GM23338 (cell line): ENCODE data around the gene FAM53B. TPM values are rescaled to one million over a fixed set of nuclear protein-coding genes. Genes with fewer than 3 reads are reported as not detected.

Source experiments
- ATAC-seq: fragments of 200-7000 bp; cut with Tn5 transposase; 3 replicates; pipeline ENCODE4 v1.9.1; 2020
- DNase-seq: peaks from one replicate; pipeline ENCODE4 v3.0.0-alpha.2; 2015; ENCODE audit warnings: low spot score
- H2AFZ ChIP-seq: fragments of 200-600 bp; sonication (generic); 2 replicates; pipeline ENCODE4 v1.8.0; 2016; ENCODE audit warnings: antibody characterized with exemption, mild to moderate bottlenecking, moderate library complexity
- H3F3A ChIP-seq: fragments of 200-600 bp; sonication (generic); replicated peaks from 2 replicates; pipeline ENCODE4 v1.8.0; 2017; ENCODE audit warnings: antibody characterized with exemption, mixed run types, low read depth
- H3K27ac ChIP-seq: fragments of 200-600 bp; sonication (generic); 2 replicates; pipeline ENCODE4 v1.6.1; 2016; ENCODE audit warnings: low read depth
- H3K27me3 ChIP-seq: fragments of 200-600 bp; sonication (generic); 2 replicates; pipeline ENCODE4 v1.8.0; 2016; ENCODE audit warnings: mild to moderate bottlenecking, mixed run types, moderate library complexity; ENCODE audit not compliant: insufficient read depth
- H3K36me3 ChIP-seq: fragments of 200-600 bp; sonication (generic); 2 replicates; pipeline ENCODE4 v1.8.0; 2016; ENCODE audit warnings: mild to moderate bottlenecking; ENCODE audit not compliant: insufficient read depth
- H3K4me1 ChIP-seq: fragments of 200-600 bp; sonication (generic); 2 replicates; pipeline ENCODE4 v1.8.0; 2016; ENCODE audit warnings: mild to moderate bottlenecking, moderate library complexity; ENCODE audit not compliant: insufficient read depth
- H3K4me2 ChIP-seq: fragments of 200-600 bp; sonication (generic); 2 replicates; pipeline ENCODE4 v1.7.1; 2017; ENCODE audit warnings: mixed run types
- H3K4me3 ChIP-seq: fragments of 200-600 bp; sonication (generic); 2 replicates; pipeline ENCODE4 v1.6.1; 2016; ENCODE audit warnings: mixed run types
- H3K79me2 ChIP-seq: fragments of 200-600 bp; sonication (generic); replicated peaks from 2 replicates; pipeline ENCODE4 v1.8.0; 2017; ENCODE audit warnings: mild to moderate bottlenecking; ENCODE audit not compliant: insufficient read depth
- H3K9me2 ChIP-seq: fragments of 200-600 bp; sonication (generic); 2 replicates; pipeline ENCODE4 v1.8.0; 2017; ENCODE audit not compliant: insufficient read depth
- H4K20me1 ChIP-seq: fragments of 200-600 bp; sonication (generic); replicated peaks from 2 replicates; pipeline ENCODE4 v1.8.0; 2017; ENCODE audit warnings: mild to moderate bottlenecking; ENCODE audit not compliant: insufficient read depth
- H3K27ac Mint-ChIP-seq: 2 replicates; pipeline ENCODE4 v1.8.0; 2020; ENCODE audit warnings: inconsistent platforms, mild to moderate bottlenecking, moderate library complexity, mixed read lengths
- H3K27me3 Mint-ChIP-seq: 3 replicates; pipeline ENCODE4 v1.8.0; 2022; ENCODE audit warnings: low read depth, mild to moderate bottlenecking, moderate library complexity, mixed read lengths, inconsistent platforms; ENCODE audit not compliant: insufficient read depth, poor library complexity
- H3K36me3 Mint-ChIP-seq: 3 replicates; pipeline ENCODE4 v1.8.0; 2021; ENCODE audit warnings: low read depth, mild to moderate bottlenecking, inconsistent platforms, moderate library complexity, mixed read lengths
- H3K4me1 Mint-ChIP-seq: 3 replicates; pipeline ENCODE4 v1.8.0; 2020; ENCODE audit warnings: mild to moderate bottlenecking, inconsistent platforms, mixed read lengths
- H3K4me3 Mint-ChIP-seq: 3 replicates; pipeline ENCODE4 v1.8.0; 2021; ENCODE audit warnings: moderate library complexity, mild to moderate bottlenecking, inconsistent platforms, mixed read lengths
- H3K9me3 Mint-ChIP-seq: 3 replicates; pipeline ENCODE4 v1.8.0; 2020; ENCODE audit warnings: moderate library complexity, mild to moderate bottlenecking, inconsistent platforms, mixed read lengths
- CREB1 ChIP-seq: fragments of 250-450 bp; sonication (Bioruptor Pico); IDR thresholded peaks from 2 replicates; pipeline ENCODE4 v1.5.0; 2020; ENCODE audit warnings: low read depth, mild to moderate bottlenecking, moderate library complexity
- EZH2 ChIP-seq: fragments of 200-600 bp; sonication (generic); IDR thresholded peaks from one replicate; pipeline ENCODE4 v1.8.0; 2017; ENCODE audit warnings: antibody characterized with exemption, mild to moderate bottlenecking, low read depth; ENCODE audit not compliant: unreplicated experiment
- EZH2phosphoT487 ChIP-seq: fragments of 200-600 bp; sonication (generic); IDR thresholded peaks from one replicate; pipeline ENCODE4 v1.8.1; 2018; ENCODE audit warnings: antibody characterized with exemption; ENCODE audit not compliant: unreplicated experiment
- JUNB ChIP-seq: IDR thresholded peaks from one replicate; pipeline ENCODE4 v1.6.1; 2016; ENCODE audit warnings: antibody characterized with exemption; ENCODE audit not compliant: unreplicated experiment
- NANOG ChIP-seq: IDR thresholded peaks from 2 replicates; pipeline ENCODE4 v1.6.1; 2016; ENCODE audit warnings: antibody characterized with exemption, borderline replicate concordance
- POLR2AphosphoS5 ChIP-seq: IDR thresholded peaks from 2 replicates; pipeline ENCODE4 v1.6.1; 2016; ENCODE audit warnings: antibody characterized with exemption, low read depth
- STAT1 ChIP-seq: IDR thresholded peaks from one replicate; pipeline ENCODE4 v1.6.1; 2016; ENCODE audit warnings: antibody characterized with exemption; ENCODE audit not compliant: unreplicated experiment
- ZNF114 ChIP-seq: fragments of 250-450 bp; sonication (Bioruptor Pico); IDR thresholded peaks from 2 replicates; pipeline ENCODE4 v1.5.0; 2020; ENCODE audit warnings: mild to moderate bottlenecking, moderate library complexity
- ZNF331 ChIP-seq: fragments of 250-450 bp; sonication (Bioruptor Pico); IDR thresholded peaks from 2 replicates; pipeline ENCODE4 v1.5.0; 2020; ENCODE audit warnings: low read depth, mild to moderate bottlenecking, moderate library complexity
- polyA plus RNA-seq: library from polyadenylated mRNA; unstranded; fragments of >200 nt; fragmentation: Nextera tagmentation; extraction: Ambion mirVana; gene quantifications from 2 replicates; pipeline ENCODE4 v1.2.1, GENCODE V29; 2016
- total RNA-seq: library from RNA; depleted of rRNA; stranded (reverse); fragments of >200 nt; shearing (Covaris generic); gene quantifications from 2 replicates; pipeline ENCODE4 v1.2.3, GENCODE V29; 2014
- TF ChIP-seq, protein P1 (sequence below): fragments of 250-450 bp; sonication (Bioruptor Pico); IDR thresholded peaks from 2 replicates; pipeline ENCODE4 v1.5.0; 2020; ENCODE audit warnings: mild to moderate bottlenecking, moderate library complexity
- TF ChIP-seq, protein P2 (sequence below), 2 experiments: fragments of 200-600 bp in 1 of 2; sonication (generic) in 1 of 2; conservative IDR thresholded peaks; 2 replicates each; pipeline versions ENCODE4 v1.5.1 to v1.6.1; 2016 to 2017; ENCODE audit warnings: antibody characterized with exemption in 2 of 2, low read depth in 2 of 2, mild to moderate bottlenecking in 2 of 2, moderate library complexity in 1 of 2
- TF ChIP-seq, protein P3 (sequence below): IDR thresholded peaks from one replicate; pipeline ENCODE4 v1.6.1; 2018; ENCODE audit warnings: antibody characterized with exemption; ENCODE audit not compliant: unreplicated experiment

Gene FAM53B
- total and polyA plus RNA-seq, 2 experiments from 2014 or later, result 3.0 to 20.3 TPM

DNA sequence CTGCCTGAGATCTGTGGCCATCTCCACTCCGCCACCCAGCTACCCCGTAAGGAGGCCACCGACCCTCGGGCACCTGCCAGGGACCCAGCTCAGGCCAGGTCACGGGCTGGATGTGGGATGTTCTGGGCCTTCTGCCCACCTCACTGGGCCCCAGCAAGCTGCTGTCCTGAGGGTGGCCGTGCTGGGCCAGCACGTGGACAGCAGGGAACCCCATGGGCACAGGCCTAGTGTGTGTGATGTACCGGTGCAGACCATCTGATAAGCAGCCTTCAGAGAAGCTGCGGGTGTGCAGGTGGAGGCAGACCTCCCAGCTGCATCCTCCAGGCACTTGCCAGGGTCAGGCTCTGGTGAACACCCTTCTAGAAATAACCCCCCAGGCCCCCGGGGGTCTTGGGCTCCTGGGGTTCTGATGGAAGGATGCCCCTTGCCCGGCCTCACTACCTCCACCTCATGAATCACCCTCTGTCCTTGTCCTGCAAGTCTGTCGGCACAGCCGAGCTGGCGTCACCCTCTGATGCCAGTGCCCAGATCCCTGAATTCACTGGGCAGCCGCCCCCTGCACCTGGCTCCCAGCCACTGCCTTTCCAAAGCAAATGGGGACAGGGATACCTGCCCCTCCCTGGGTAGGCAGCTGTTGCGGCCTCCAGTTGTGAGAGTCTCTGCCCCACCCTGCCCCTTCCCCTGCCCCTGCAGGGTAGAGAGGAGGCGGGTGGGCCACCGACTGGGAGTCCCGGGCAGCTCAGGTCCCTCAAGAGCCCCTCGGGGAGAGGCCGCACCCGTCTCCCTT, 139.8 kb downstream of the FAM53B start (continued):
- TF ChIP-seq, protein P1, sequence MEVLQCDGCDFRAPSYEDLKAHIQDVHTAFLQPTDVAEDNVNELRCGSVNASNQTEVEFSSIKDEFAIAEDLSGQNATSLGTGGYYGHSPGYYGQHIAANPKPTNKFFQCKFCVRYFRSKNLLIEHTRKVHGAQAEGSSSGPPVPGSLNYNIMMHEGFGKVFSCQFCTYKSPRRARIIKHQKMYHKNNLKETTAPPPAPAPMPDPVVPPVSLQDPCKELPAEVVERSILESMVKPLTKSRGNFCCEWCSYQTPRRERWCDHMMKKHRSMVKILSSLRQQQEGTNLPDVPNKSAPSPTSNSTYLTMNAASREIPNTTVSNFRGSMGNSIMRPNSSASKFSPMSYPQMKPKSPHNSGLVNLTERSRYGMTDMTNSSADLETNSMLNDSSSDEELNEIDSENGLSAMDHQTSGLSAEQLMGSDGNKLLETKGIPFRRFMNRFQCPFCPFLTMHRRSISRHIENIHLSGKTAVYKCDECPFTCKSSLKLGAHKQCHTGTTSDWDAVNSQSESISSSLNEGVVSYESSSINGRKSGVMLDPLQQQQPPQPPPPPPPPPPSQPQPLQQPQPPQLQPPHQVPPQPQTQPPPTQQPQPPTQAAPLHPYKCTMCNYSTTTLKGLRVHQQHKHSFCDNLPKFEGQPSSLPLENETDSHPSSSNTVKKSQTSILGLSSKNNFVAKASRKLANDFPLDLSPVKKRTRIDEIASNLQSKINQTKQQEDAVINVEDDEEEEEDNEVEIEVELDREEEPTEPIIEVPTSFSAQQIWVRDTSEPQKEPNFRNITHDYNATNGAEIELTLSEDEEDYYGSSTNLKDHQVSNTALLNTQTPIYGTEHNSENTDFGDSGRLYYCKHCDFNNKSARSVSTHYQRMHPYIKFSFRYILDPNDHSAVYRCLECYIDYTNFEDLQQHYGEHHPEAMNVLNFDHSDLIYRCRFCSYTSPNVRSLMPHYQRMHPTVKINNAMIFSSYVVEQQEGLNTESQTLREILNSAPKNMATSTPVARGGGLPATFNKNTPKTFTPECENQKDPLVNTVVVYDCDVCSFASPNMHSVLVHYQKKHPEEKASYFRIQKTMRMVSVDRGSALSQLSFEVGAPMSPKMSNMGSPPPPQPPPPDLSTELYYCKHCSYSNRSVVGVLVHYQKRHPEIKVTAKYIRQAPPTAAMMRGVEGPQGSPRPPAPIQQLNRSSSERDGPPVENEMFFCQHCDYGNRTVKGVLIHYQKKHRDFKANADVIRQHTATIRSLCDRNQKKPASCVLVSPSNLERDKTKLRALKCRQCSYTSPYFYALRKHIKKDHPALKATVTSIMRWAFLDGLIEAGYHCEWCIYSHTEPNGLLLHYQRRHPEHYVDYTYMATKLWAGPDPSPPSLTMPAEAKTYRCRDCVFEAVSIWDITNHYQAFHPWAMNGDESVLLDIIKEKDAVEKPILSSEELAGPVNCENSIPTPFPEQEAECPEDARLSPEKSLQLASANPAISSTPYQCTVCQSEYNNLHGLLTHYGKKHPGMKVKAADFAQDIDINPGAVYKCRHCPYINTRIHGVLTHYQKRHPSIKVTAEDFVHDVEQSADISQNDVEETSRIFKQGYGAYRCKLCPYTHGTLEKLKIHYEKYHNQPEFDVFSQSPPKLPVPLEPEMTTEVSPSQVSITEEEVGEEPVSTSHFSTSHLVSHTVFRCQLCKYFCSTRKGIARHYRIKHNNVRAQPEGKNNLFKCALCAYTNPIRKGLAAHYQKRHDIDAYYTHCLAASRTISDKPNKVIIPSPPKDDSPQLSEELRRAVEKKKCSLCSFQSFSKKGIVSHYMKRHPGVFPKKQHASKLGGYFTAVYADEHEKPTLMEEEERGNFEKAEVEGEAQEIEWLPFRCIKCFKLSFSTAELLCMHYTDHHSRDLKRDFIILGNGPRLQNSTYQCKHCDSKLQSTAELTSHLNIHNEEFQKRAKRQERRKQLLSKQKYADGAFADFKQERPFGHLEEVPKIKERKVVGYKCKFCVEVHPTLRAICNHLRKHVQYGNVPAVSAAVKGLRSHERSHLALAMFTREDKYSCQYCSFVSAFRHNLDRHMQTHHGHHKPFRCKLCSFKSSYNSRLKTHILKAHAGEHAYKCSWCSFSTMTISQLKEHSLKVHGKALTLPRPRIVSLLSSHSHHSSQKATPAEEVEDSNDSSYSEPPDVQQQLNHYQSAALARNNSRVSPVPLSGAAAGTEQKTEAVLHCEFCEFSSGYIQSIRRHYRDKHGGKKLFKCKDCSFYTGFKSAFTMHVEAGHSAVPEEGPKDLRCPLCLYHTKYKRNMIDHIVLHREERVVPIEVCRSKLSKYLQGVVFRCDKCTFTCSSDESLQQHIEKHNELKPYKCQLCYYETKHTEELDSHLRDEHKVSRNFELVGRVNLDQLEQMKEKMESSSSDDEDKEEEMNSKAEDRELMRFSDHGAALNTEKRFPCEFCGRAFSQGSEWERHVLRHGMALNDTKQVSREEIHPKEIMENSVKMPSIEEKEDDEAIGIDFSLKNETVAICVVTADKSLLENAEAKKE, result no peak
- no peak for TF ChIP-seq EZH2
- no peak for TF ChIP-seq POLR2AphosphoS5

DNA sequence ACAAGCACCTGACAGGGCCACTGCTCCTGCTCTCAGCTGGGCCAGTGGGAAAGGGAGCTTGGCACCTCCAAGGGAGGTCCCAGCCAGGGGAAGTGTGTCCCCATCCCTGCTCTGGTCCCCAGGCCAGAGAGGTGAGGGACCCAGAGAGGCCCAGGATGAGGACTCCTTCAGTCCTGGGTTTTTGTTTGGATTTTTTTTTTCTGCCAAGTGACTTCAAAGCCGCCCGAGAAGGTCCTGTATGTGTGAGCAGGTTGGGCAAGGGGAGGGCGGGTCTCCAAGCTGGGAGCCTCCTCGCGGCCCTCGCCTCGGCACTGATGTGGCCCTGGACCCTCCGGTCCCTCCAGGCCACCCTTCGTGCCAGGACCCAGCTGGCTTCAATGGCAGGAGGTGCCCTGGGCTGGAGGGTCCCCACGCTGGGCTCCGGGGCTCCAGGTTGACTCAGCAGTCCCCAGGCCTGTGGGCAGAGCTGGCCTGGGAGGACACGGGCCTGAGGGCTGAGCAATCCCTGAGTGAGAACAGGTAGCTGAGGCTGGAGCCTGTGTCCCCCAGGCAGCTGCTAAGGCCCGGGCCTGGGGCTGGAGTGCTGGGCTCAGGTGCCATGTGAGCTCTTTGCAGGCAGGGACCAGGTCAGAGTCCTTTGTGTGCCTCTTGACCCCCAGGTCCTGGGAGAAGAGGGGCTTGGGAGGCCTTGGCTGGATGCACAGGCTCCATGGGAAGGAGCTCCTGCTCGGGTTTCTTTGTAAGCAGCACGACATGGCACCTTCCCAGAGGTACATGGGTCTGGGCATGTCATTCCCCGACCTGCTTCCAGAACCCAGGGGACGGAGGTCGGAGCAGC, 140.6 kb downstream of the FAM53B start:
- no peak overlapping the region for H3K4me2 ChIP-seq
- no peaks in the 10 kb centered on the region for H3K27me3 ChIP-seq
- Mint-ChIP-seq H3K4me3 (no peak overlapping the region), H3K36me3 (no peaks in the 10 kb centered on the region), H3K4me1 (0 out of 3 replicates have a peak, but pooled peaks cover 3% of the 10 kb centered on the region), H3K9me3 (no peaks in the 10 kb centered on the region), H3K27ac (no peak overlapping the region), H3K27me3 (peaks cover 10% of the 10 kb centered on the region)
- no peak for ATAC-seq
- no peak overlapping the region for H2AFZ ChIP-seq
- no peak overlapping the region for H3K27ac ChIP-seq
- DNase-seq, result no peak
- H3K79me2 ChIP-seq, result no peaks in the 10 kb centered on the region
- H3K9me2 ChIP-seq, result no peaks in the 10 kb centered on the region
- no peaks in the 10 kb centered on the region; the same call in 1 of the 2 replicates for H4K20me1 ChIP-seq
- H3F3A ChIP-seq, result no peaks in the 10 kb centered on the region
- H3K36me3 ChIP-seq, result no peaks in the 10 kb centered on the region
- no peak overlapping the region for H3K4me3 ChIP-seq
- H3K4me1 ChIP-seq, result no peaks in the 10 kb centered on the region
- TF ChIP-seq, protein P2, sequence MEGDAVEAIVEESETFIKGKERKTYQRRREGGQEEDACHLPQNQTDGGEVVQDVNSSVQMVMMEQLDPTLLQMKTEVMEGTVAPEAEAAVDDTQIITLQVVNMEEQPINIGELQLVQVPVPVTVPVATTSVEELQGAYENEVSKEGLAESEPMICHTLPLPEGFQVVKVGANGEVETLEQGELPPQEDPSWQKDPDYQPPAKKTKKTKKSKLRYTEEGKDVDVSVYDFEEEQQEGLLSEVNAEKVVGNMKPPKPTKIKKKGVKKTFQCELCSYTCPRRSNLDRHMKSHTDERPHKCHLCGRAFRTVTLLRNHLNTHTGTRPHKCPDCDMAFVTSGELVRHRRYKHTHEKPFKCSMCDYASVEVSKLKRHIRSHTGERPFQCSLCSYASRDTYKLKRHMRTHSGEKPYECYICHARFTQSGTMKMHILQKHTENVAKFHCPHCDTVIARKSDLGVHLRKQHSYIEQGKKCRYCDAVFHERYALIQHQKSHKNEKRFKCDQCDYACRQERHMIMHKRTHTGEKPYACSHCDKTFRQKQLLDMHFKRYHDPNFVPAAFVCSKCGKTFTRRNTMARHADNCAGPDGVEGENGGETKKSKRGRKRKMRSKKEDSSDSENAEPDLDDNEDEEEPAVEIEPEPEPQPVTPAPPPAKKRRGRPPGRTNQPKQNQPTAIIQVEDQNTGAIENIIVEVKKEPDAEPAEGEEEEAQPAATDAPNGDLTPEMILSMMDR (conservative IDR thresholded peaks at IDR 0.05; ENCODE audit: low read depth in 2 of 2), result no peak
- TF ChIP-seq POLR2AphosphoS5, result no peak
- TF ChIP-seq EZH2phosphoT487, result no peak
- no peak for TF ChIP-seq JUNB
- no peak for TF ChIP-seq STAT1
- TF ChIP-seq, protein P3, sequence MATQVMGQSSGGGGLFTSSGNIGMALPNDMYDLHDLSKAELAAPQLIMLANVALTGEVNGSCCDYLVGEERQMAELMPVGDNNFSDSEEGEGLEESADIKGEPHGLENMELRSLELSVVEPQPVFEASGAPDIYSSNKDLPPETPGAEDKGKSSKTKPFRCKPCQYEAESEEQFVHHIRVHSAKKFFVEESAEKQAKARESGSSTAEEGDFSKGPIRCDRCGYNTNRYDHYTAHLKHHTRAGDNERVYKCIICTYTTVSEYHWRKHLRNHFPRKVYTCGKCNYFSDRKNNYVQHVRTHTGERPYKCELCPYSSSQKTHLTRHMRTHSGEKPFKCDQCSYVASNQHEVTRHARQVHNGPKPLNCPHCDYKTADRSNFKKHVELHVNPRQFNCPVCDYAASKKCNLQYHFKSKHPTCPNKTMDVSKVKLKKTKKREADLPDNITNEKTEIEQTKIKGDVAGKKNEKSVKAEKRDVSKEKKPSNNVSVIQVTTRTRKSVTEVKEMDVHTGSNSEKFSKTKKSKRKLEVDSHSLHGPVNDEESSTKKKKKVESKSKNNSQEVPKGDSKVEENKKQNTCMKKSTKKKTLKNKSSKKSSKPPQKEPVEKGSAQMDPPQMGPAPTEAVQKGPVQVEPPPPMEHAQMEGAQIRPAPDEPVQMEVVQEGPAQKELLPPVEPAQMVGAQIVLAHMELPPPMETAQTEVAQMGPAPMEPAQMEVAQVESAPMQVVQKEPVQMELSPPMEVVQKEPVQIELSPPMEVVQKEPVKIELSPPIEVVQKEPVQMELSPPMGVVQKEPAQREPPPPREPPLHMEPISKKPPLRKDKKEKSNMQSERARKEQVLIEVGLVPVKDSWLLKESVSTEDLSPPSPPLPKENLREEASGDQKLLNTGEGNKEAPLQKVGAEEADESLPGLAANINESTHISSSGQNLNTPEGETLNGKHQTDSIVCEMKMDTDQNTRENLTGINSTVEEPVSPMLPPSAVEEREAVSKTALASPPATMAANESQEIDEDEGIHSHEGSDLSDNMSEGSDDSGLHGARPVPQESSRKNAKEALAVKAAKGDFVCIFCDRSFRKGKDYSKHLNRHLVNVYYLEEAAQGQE, result no peak
- no peak for TF ChIP-seq ZNF114
- TF ChIP-seq EZH2, result no peak
- no peak for TF ChIP-seq ZNF331 (CRISPR knock-in tag)
- no peak for TF ChIP-seq NANOG
- TF ChIP-seq CREB1 (CRISPR knock-in tag), result no peak
